Fibroblast of villous mesenchyme (primary cell): ENCODE data around the gene FER. TPM values are rescaled to one million over a fixed set of nuclear protein-coding genes. Genes with fewer than 3 reads are reported as not detected.

Experiments
- DNase-seq: peaks from one replicate; pipeline ENCODE4 v3.0.0-alpha.2; 2010; ENCODE audit warnings: low read depth
- H3K4me3 ChIP-seq: 2 replicates; pipeline ENCODE4 v1.5.1; 2011; ENCODE audit warnings: low read depth, mild to moderate bottlenecking, low read length
- CTCF ChIP-seq: IDR thresholded peaks from 2 replicates; pipeline ENCODE4 v1.5.1; 2012; ENCODE audit warnings: low read depth, mild to moderate bottlenecking, low read length; ENCODE audit not compliant: insufficient read depth
- total RNA-seq: library from RNA; depleted of rRNA; stranded (reverse); fragments of >200 nt; gene quantifications from 2 replicates; pipeline ENCODE4 v1.2.3, GENCODE V29; 2012

FER gene
- total RNA-seq, 1 donor = 43.6 TPM

DNA sequence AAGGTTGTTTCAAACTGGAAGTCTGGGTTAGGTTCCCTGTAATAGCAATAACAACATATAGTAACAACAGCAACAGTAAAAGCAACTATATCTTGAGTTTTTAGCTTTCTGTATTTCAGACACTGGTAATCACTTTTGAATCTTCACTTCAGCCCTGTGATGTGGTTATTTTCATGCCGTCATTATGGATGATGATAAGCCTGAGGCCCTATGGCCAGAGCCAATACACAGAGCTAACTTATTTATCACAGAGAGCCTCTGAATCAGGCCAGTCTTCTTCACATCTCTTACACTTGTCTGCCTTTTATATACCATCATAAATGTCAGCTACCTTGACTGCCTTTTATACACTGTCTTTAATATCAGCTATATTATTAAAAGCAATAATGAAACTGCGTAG, 329.0 kb downstream of the FER start:
- TF ChIP-seq CTCF = no peak
- no peak for DNase-seq
- no peak overlapping the region for H3K4me3 ChIP-seq

DNA sequence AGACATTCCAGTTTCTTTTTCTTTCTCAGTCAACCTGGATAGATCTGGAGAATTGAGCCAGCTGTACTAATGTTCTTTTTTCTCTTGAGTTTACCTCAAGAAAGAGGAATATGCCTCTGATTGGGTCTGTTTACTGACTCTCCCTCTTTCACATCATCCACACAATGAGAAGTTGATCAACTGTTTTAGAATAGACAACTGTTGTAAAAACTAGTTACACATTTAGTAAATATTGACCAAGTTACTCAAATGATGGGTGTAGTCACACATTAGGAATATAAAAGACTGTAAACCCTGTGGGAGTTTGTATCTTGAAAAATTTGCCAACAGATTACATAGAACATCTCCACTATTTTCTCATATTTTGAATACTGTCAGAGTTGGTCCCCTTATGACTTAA, 330.8 kb downstream of the FER start:
- no peak for TF ChIP-seq CTCF
- H3K4me3 ChIP-seq = no peak overlapping the region
- DNase-seq = no peak

GRCh38 chr5:109080481-109080880, 332.8 kb downstream of the FER start:
- TF ChIP-seq CTCF = no peak
- no peak overlapping the region for H3K4me3 ChIP-seq
- DNase-seq = no peak

DNA sequence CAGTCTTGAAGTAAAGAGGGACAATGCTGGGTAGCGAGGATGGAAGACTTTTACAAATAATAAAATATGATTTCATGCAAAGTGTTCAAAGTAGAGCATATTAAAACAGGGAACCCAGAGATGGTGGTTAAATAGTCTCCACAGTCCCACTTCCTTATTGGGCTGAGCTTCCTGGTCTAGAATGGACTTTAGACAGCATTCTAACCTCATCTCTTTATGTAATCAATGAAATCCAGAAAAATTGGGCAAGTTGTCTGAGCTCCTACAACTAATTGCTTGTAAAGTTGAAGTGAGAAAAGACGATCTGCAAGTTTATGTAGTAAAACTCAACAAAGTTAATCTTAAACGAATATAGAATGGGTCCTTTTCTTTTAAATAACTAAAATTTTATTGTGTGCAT, 333.2 kb downstream of the FER start:
- H3K4me3 ChIP-seq = no peak overlapping the region
- no peak for DNase-seq
- TF ChIP-seq CTCF = no peak

DNA sequence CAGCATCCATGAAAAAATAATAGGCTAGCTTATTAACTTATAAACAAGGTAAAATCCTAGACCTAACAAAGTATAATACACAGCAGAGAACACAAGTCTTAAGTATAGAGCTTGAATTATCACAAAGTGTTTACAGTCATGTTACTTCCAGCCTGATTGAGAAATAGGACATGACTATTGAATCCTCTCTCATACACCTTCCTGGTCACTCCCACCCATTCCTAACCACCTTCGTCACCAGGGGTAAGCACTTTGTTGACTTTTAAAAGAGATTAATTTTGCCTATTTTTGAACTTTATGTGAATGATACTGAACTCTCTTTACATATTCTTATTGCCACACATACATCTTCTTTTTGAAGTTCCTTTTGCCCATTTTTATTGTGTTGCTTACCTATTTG, 336.2 kb downstream of the FER start:
- no peak for TF ChIP-seq CTCF
- H3K4me3 ChIP-seq = no peak overlapping the region
- DNase-seq = no peak

GRCh38 chr5:109089191-109089590, 341.5 kb downstream of the FER start:
- TF ChIP-seq CTCF = no peak
- DNase-seq = no peak
- no peak overlapping the region for H3K4me3 ChIP-seq

GRCh38 chr5:109099081-109099480, 351.4 kb downstream of the FER start:
- no peak overlapping the region for H3K4me3 ChIP-seq
- no peak for DNase-seq
- TF ChIP-seq CTCF = no peak
